HepG2 (cell line): ENCODE results near the gene SP110. TPM values are rescaled to one million over a fixed set of nuclear protein-coding genes. Genes with fewer than 3 reads are reported as not detected.

Source experiments
- ATAC-seq: fragments of 200-7000 bp; cut with Tn5 transposase; 3 replicates; pipeline ENCODE4 v1.9.1; 2020; ENCODE audit warnings: mild to moderate bottlenecking, moderate library complexity
- BruUV-seq: library from RNA; stranded (reverse); fragments of 400-500 nt; replicated peaks from 2 replicates; lab custom pipeline; 2021; lab: Mats Ljungman, UMichigan
- CTCF ChIA-PET: fragments of 300-600 bp; formaldehyde crosslinking; extraction: SDS; loops from one replicate; lab custom pipeline; 2021; ENCODE audit warnings: low total read pairs, inconsistent platforms, low intra/inter-chr PET ratio; lab: Yijun Ruan, JAX
- POLR2A ChIA-PET: fragments of 350-600 bp; sonication (Branson Sonifier 250); formaldehyde crosslinking; loops from one replicate; lab custom pipeline; 2020; ENCODE audit warnings: antibody characterized with exemption, inconsistent platforms; lab: Yijun Ruan, JAX
- DNase-seq: peaks from one replicate; pipeline ENCODE4 v3.0.0-alpha.2; 2015; ENCODE audit warnings: low spot score
- FAIRE-seq: peaks from 3 replicates; lab custom pipeline; 2011; peaks lifted over from hg19 to GRCh38; lab: Jason Lieb, UNC
- H2AFZ ChIP-seq: one replicate; pipeline ENCODE4 v1.6.1; 2011; ENCODE audit warnings: low read length, inconsistent platforms
- H3K27ac ChIP-seq: fragments of 300-600 bp; 3 replicates; pipeline ENCODE4 v1.8.0; 2011; ENCODE audit warnings: mixed run types, mild to moderate bottlenecking, mixed read lengths, low read length, inconsistent platforms; ENCODE audit not compliant: insufficient read depth; ENCODE audit errors: extremely low read length
- H3K27me3 ChIP-seq, 2 experiments: fragments of 200-600 bp in 1 of 2; 2 replicates in 1 of 2; 3 replicates in 1 of 2; pipeline versions ENCODE4 v1.6.0 to v1.8.0; 2011; ENCODE audit warnings: low read length in 2 of 2, mild to moderate bottlenecking in 2 of 2, moderate library complexity in 2 of 2, inconsistent platforms in 1 of 2; ENCODE audit not compliant: insufficient read depth in 2 of 2, control insufficient read depth in 1 of 2
- H3K36me3 ChIP-seq, 2 experiments: fragments of 200-600 bp in 1 of 2; replicated peaks in 1 of 2; 2 replicates in 1 of 2; 3 replicates in 1 of 2; pipeline versions ENCODE4 v1.5.1 to v1.8.0; 2011; ENCODE audit warnings: low read length in 2 of 2, inconsistent platforms in 1 of 2; ENCODE audit not compliant: insufficient read depth in 2 of 2, control insufficient read depth in 1 of 2
- H3K4me1 ChIP-seq: 2 replicates; pipeline ENCODE4 v1.5.1; 2012; ENCODE audit warnings: low read length, inconsistent platforms; ENCODE audit not compliant: insufficient read depth
- H3K4me2 ChIP-seq: 2 replicates; pipeline ENCODE4 v1.6.0; 2011; ENCODE audit warnings: low read depth, low read length, inconsistent platforms
- H3K4me3 ChIP-seq, 3 experiments: fragments of 200-600 bp in 1 of 3; sonication (generic), shearing (Covaris generic) in 1 of 3; replicated peaks in 1 of 3; 2 replicates each; pipeline ENCODE4 v1.5.1; 2011 to 2016; ENCODE audit warnings: low read length in 3 of 3, inconsistent platforms in 2 of 3, low read depth in 2 of 3, mild to moderate bottlenecking in 2 of 3, control low read depth in 1 of 3, mixed read lengths in 1 of 3; ENCODE audit not compliant: insufficient read depth in 1 of 3
- H3K79me2 ChIP-seq: one replicate; pipeline ENCODE4 v1.6.1; 2011; ENCODE audit warnings: low read length, inconsistent platforms; ENCODE audit not compliant: insufficient read depth
- H3K9ac ChIP-seq: 2 replicates; pipeline ENCODE4 v1.6.0; 2011; ENCODE audit warnings: mild to moderate bottlenecking, low read depth, low read length, inconsistent platforms; ENCODE audit not compliant: insufficient read depth
- H3K9me3 ChIP-seq: 2 replicates; pipeline ENCODE4 v1.5.1; 2012; ENCODE audit warnings: mild to moderate bottlenecking, low read length
- H4K20me1 ChIP-seq: 2 replicates; pipeline ENCODE4 v1.6.0; 2011; ENCODE audit warnings: inconsistent platforms, mild to moderate bottlenecking, low read length, moderate library complexity; ENCODE audit not compliant: insufficient read depth
- DMAP1 ChIP-seq: IDR thresholded peaks from 2 replicates; pipeline ENCODE4 v1.6.1; 2016
- ESRRA ChIP-seq: sonication (generic); formaldehyde crosslinking; IDR thresholded peaks from 2 replicates; pipeline ENCODE4 v1.5.1; 2020; ENCODE audit warnings: mild to moderate bottlenecking, low read depth, missing genetic modification reagents
- MATR3 ChIP-seq: sonication (generic); formaldehyde crosslinking; IDR thresholded peaks from 2 replicates; pipeline ENCODE4 v1.4.0; 2020; ENCODE audit warnings: missing genetic modification reagents
- SP5 ChIP-seq: IDR thresholded peaks from 2 replicates; pipeline ENCODE4 v1.6.1; 2016; ENCODE audit warnings: low read depth, borderline replicate concordance
- THYN1 ChIP-seq: sonication (generic); formaldehyde crosslinking; IDR thresholded peaks from 2 replicates; pipeline ENCODE4 v1.8.1; 2023; ENCODE audit warnings: low read depth, mild to moderate bottlenecking, moderate library complexity, missing genetic modification reagents, borderline replicate concordance
- ZFYVE20 ChIP-seq: sonication (generic); formaldehyde crosslinking; IDR thresholded peaks from 2 replicates; pipeline ENCODE4 v1.8.0; 2023; ENCODE audit warnings: low read depth, mild to moderate bottlenecking, moderate library complexity, missing genetic modification reagents, borderline replicate concordance
- ZNF556 ChIP-seq: sonication (generic); formaldehyde crosslinking; IDR thresholded peaks from 2 replicates; pipeline ENCODE4 v1.4.0; 2020; ENCODE audit warnings: mild to moderate bottlenecking, missing genetic modification reagents, borderline replicate concordance
- ZNF790 ChIP-seq: sonication (generic); formaldehyde crosslinking; IDR thresholded peaks from 2 replicates; pipeline ENCODE4 v1.8.0; 2022; ENCODE audit warnings: missing genetic modification reagents, mild to moderate bottlenecking, borderline replicate concordance
- WGBS: methylation state at CpG from one replicate; pipeline ENCODE4 v1.1.6; 2017; ENCODE audit warnings: low lambda C conversion rate; 5-methylcytosine and 5-hydroxymethylcytosine counted together
- in situ Hi-C: cut with HindIII; loops from 2 replicates; pipeline ENCODE4 v1.10.0; 2017; ENCODE audit warnings: low pct_unique_long_range_greater_than_20kb; ENCODE audit not compliant: extremely low pct_ligation_motif_present
- intact Hi-C: fragments of 100-400 bp; cut with micrococcal nuclease; formaldehyde crosslinking; loops from one replicate; pipeline ENCODE4 v1.10.0; 2022; ENCODE audit not compliant: unreplicated experiment
- polyA plus RNA-seq, 8 experiments: library from polyadenylated mRNA; depleted of rRNA in 3 of 8; stranded (reverse) in 7 of 8; unstranded in 1 of 8; fragments of >200 nt; fragmentation: Illumina TruSeq in 4 of 8; extraction: Trizol in 4 of 8; gene quantifications; 2 replicates each; pipeline versions ENCODE4 v1.2.1 to v1.2.3, GENCODE V29; 2011 to 2016; ENCODE audit warnings: low read depth in 4 of 8, missing spikeins in 1 of 8, mixed read lengths in 1 of 8; ENCODE audit not compliant: insufficient read depth in 1 of 8
- total RNA-seq, 5 experiments: library from RNA; depleted of rRNA; stranded (reverse); fragments of >200 nt; fragmentation: Illumina TruSeq; extraction: Trizol; gene quantifications; 2 replicates each; pipeline ENCODE4 v1.2.3, GENCODE V29; 2016; ENCODE audit warnings: low read depth in 1 of 5

Gene SP110
- total and polyA plus RNA-seq, 2 of the 13 experiments (the other 11 are each of a cell fraction or from before 2014, with no cell fraction given): 7.9 to 10.4 TPM

GRCh38 chr2:230256733-230257332 lies 37.0 kb upstream of the SP110 start:
- TF ChIP-seq MATR3 (CRISPR knock-in tag) (no peak), ZNF790 (CRISPR knock-in tag) (no peak), ZNF556 (CRISPR knock-in tag) (no peak), ZFYVE20 (CRISPR knock-in tag) (no peak), SP5 (CRISPR knock-in tag) (no peak), ESRRA (no peak), THYN1 (CRISPR knock-in tag) (no peak), DMAP1 (CRISPR knock-in tag) (no peak)
- Histone ChIP-seq H3K79me2 (no peaks in the 10 kb centered on the region), H3K9me3 (no peaks in the 10 kb centered on the region), H3K27me3 (peaks cover 0 to 10% of the 10 kb centered on the region in 2 experiments; a peak in 1 of 5 replicates), H4K20me1 (no peaks in the 10 kb centered on the region), H3K4me2 (no peak overlapping the region), H3K36me3 (no peaks in the 10 kb centered on the region), H3K27ac (no peak overlapping the region), H3K4me1 (no peaks in the 10 kb centered on the region), H2AFZ (no peak overlapping the region), H3K9ac (no peak overlapping the region), H3K4me3 (no peak overlapping the region)
- FAIRE-seq (no peak), ATAC-seq (no peak), DNase-seq (no peak)
- ChIA-PET CTCF (no interaction called here), POLR2A (no interaction called here)
- intact Hi-C loops (no loop called here), in situ Hi-C loops (no loop called here)
- BruUV-seq: no TSS peak
- 3% methylated on average over 3 of the region's 3 CpGs for WGBS
